HepG2 (cell line): ENCODE data around the gene ABI3BP. TPM values are rescaled to one million over a fixed set of nuclear protein-coding genes. Genes with fewer than 3 reads are reported as not detected.

Source experiments
- ATAC-seq: fragments of 200-7000 bp; cut with Tn5 transposase; 3 replicates; pipeline ENCODE4 v1.9.1; 2020; ENCODE audit warnings: mild to moderate bottlenecking, moderate library complexity
- BruUV-seq: library from RNA; stranded (reverse); fragments of 400-500 nt; replicated peaks from 2 replicates; lab custom pipeline; 2021; lab: Mats Ljungman, UMichigan
- CTCF ChIA-PET: fragments of 300-600 bp; formaldehyde crosslinking; extraction: SDS; loops from one replicate; lab custom pipeline; 2021; ENCODE audit warnings: low total read pairs, inconsistent platforms, low intra/inter-chr PET ratio; lab: Yijun Ruan, JAX
- POLR2A ChIA-PET: fragments of 350-600 bp; sonication (Branson Sonifier 250); formaldehyde crosslinking; loops from one replicate; lab custom pipeline; 2020; ENCODE audit warnings: antibody characterized with exemption, inconsistent platforms; lab: Yijun Ruan, JAX
- DNase-seq: peaks from one replicate; pipeline ENCODE4 v3.0.0-alpha.2; 2015; ENCODE audit warnings: low spot score
- FAIRE-seq: peaks from 3 replicates; lab custom pipeline; 2011; peaks lifted over from hg19 to GRCh38; lab: Jason Lieb, UNC
- H2AFZ ChIP-seq: one replicate; pipeline ENCODE4 v1.6.1; 2011; ENCODE audit warnings: low read length, inconsistent platforms
- H3K27ac ChIP-seq: fragments of 300-600 bp; 3 replicates; pipeline ENCODE4 v1.8.0; 2011; ENCODE audit warnings: mixed run types, mild to moderate bottlenecking, mixed read lengths, low read length, inconsistent platforms; ENCODE audit not compliant: insufficient read depth; ENCODE audit errors: extremely low read length
- H3K27me3 ChIP-seq, 2 experiments: fragments of 200-600 bp in 1 of 2; 2 replicates in 1 of 2; 3 replicates in 1 of 2; pipeline versions ENCODE4 v1.6.0 to v1.8.0; 2011; ENCODE audit warnings: low read length in 2 of 2, mild to moderate bottlenecking in 2 of 2, moderate library complexity in 2 of 2, inconsistent platforms in 1 of 2; ENCODE audit not compliant: insufficient read depth in 2 of 2, control insufficient read depth in 1 of 2
- H3K36me3 ChIP-seq, 2 experiments: fragments of 200-600 bp in 1 of 2; replicated peaks in 1 of 2; 2 replicates in 1 of 2; 3 replicates in 1 of 2; pipeline versions ENCODE4 v1.5.1 to v1.8.0; 2011; ENCODE audit warnings: low read length in 2 of 2, inconsistent platforms in 1 of 2; ENCODE audit not compliant: insufficient read depth in 2 of 2, control insufficient read depth in 1 of 2
- H3K4me1 ChIP-seq: 2 replicates; pipeline ENCODE4 v1.5.1; 2012; ENCODE audit warnings: low read length, inconsistent platforms; ENCODE audit not compliant: insufficient read depth
- H3K4me2 ChIP-seq: 2 replicates; pipeline ENCODE4 v1.6.0; 2011; ENCODE audit warnings: low read depth, low read length, inconsistent platforms
- H3K4me3 ChIP-seq, 3 experiments: fragments of 200-600 bp in 1 of 3; sonication (generic), shearing (Covaris generic) in 1 of 3; replicated peaks in 1 of 3; 2 replicates each; pipeline ENCODE4 v1.5.1; 2011 to 2016; ENCODE audit warnings: low read length in 3 of 3, inconsistent platforms in 2 of 3, low read depth in 2 of 3, mild to moderate bottlenecking in 2 of 3, control low read depth in 1 of 3, mixed read lengths in 1 of 3; ENCODE audit not compliant: insufficient read depth in 1 of 3
- H3K79me2 ChIP-seq: one replicate; pipeline ENCODE4 v1.6.1; 2011; ENCODE audit warnings: low read length, inconsistent platforms; ENCODE audit not compliant: insufficient read depth
- H3K9ac ChIP-seq: 2 replicates; pipeline ENCODE4 v1.6.0; 2011; ENCODE audit warnings: mild to moderate bottlenecking, low read depth, low read length, inconsistent platforms; ENCODE audit not compliant: insufficient read depth
- H3K9me3 ChIP-seq: 2 replicates; pipeline ENCODE4 v1.5.1; 2012; ENCODE audit warnings: mild to moderate bottlenecking, low read length
- H4K20me1 ChIP-seq: 2 replicates; pipeline ENCODE4 v1.6.0; 2011; ENCODE audit warnings: inconsistent platforms, mild to moderate bottlenecking, low read length, moderate library complexity; ENCODE audit not compliant: insufficient read depth
- CBX1 ChIP-seq: IDR thresholded peaks from one replicate; pipeline ENCODE4 v1.6.1; 2016; ENCODE audit warnings: antibody characterized with exemption, low read depth
- CREM ChIP-seq, 2 experiments: sonication (generic) in 1 of 2; formaldehyde crosslinking in 1 of 2; IDR thresholded peaks; 2 replicates each; pipeline versions ENCODE4 v1.4.0 to v1.6.1; 2016 to 2020; ENCODE audit warnings: antibody characterized with exemption in 1 of 2, mild to moderate bottlenecking in 1 of 2, missing genetic modification reagents in 1 of 2
- EEA1 ChIP-seq: sonication (generic); formaldehyde crosslinking; IDR thresholded peaks from 2 replicates; pipeline ENCODE4 v1.5.1; 2020; ENCODE audit warnings: mild to moderate bottlenecking, missing genetic modification reagents, borderline replicate concordance
- HOXA9 ChIP-seq: sonication (generic); formaldehyde crosslinking; IDR thresholded peaks from 2 replicates; pipeline ENCODE4 v1.8.1; 2022; ENCODE audit warnings: missing genetic modification reagents, mild to moderate bottlenecking, moderate library complexity, borderline replicate concordance
- KDM6A ChIP-seq: IDR thresholded peaks from 2 replicates; pipeline ENCODE4 v1.6.1; 2016; ENCODE audit warnings: low read depth
- KLF16 ChIP-seq, 2 experiments: sonication (generic) in 1 of 2; formaldehyde crosslinking in 1 of 2; IDR thresholded peaks; 2 replicates each; pipeline versions ENCODE4 v1.6.1 to v1.8.0; 2016 to 2023; ENCODE audit warnings: missing genetic modification reagents in 2 of 2, missing compliant biosample characterization in 1 of 2
- MED13 ChIP-seq: sonication (generic); formaldehyde crosslinking; IDR thresholded peaks from 2 replicates; pipeline ENCODE4 v1.5.0; 2020; ENCODE audit warnings: missing genetic modification reagents
- MYNN ChIP-seq: sonication (generic); formaldehyde crosslinking; IDR thresholded peaks from 2 replicates; pipeline ENCODE4 v1.4.0; 2020; ENCODE audit warnings: mild to moderate bottlenecking, low read depth, missing genetic modification reagents
- TAF15 ChIP-seq: fragments of 200-400 bp; formaldehyde crosslinking; IDR thresholded peaks from one replicate; pipeline ENCODE4 v1.6.1; 2018; ENCODE audit warnings: mild to moderate bottlenecking, low read depth, low read length; ENCODE audit not compliant: poor library complexity, severe bottlenecking
- U2AF2 ChIP-seq: fragments of 200-400 bp; formaldehyde crosslinking; IDR thresholded peaks from 2 replicates; pipeline ENCODE4 v1.6.1; 2017; ENCODE audit warnings: low read depth, mild to moderate bottlenecking, low read length
- ZBED4 ChIP-seq: sonication (generic); formaldehyde crosslinking; IDR thresholded peaks from 2 replicates; pipeline ENCODE4 v1.4.0; 2020; ENCODE audit warnings: missing genetic modification reagents, borderline replicate concordance
- ZBTB2 ChIP-seq: sonication (generic); formaldehyde crosslinking; IDR thresholded peaks from 2 replicates; pipeline ENCODE4 v1.8.0; 2022; ENCODE audit warnings: low read depth, missing genetic modification reagents
- ZMYM4 ChIP-seq: sonication (generic); formaldehyde crosslinking; IDR thresholded peaks from 2 replicates; pipeline ENCODE4 v1.8.1; 2023; ENCODE audit warnings: mild to moderate bottlenecking, missing genetic modification reagents
- ZNF264 ChIP-seq: sonication (generic); formaldehyde crosslinking; IDR thresholded peaks from 2 replicates; pipeline ENCODE4 v1.4.0; 2020; ENCODE audit warnings: missing genetic modification reagents
- ZNF329 ChIP-seq: sonication (generic); formaldehyde crosslinking; IDR thresholded peaks from 2 replicates; pipeline ENCODE4 v1.9.0; 2021; ENCODE audit warnings: low read depth, mild to moderate bottlenecking, missing genetic modification reagents
- ZNF460 ChIP-seq: sonication (generic); formaldehyde crosslinking; IDR thresholded peaks from 2 replicates; pipeline ENCODE4 v1.5.1; 2020; ENCODE audit warnings: missing genetic modification reagents, mild to moderate bottlenecking, borderline replicate concordance
- WGBS: methylation state at CpG from one replicate; pipeline ENCODE4 v1.1.6; 2017; ENCODE audit warnings: low lambda C conversion rate; 5-methylcytosine and 5-hydroxymethylcytosine counted together
- in situ Hi-C: cut with HindIII; loops from 2 replicates; pipeline ENCODE4 v1.10.0; 2017; ENCODE audit warnings: low pct_unique_long_range_greater_than_20kb; ENCODE audit not compliant: extremely low pct_ligation_motif_present
- intact Hi-C: fragments of 100-400 bp; cut with micrococcal nuclease; formaldehyde crosslinking; loops from one replicate; pipeline ENCODE4 v1.10.0; 2022; ENCODE audit not compliant: unreplicated experiment
- polyA plus RNA-seq, 8 experiments: library from polyadenylated mRNA; depleted of rRNA in 3 of 8; stranded (reverse) in 7 of 8; unstranded in 1 of 8; fragments of >200 nt; fragmentation: Illumina TruSeq in 4 of 8; extraction: Trizol in 4 of 8; gene quantifications; 2 replicates each; pipeline versions ENCODE4 v1.2.1 to v1.2.3, GENCODE V29; 2011 to 2016; ENCODE audit warnings: low read depth in 4 of 8, missing spikeins in 1 of 8, mixed read lengths in 1 of 8; ENCODE audit not compliant: insufficient read depth in 1 of 8
- total RNA-seq, 5 experiments: library from RNA; depleted of rRNA; stranded (reverse); fragments of >200 nt; fragmentation: Illumina TruSeq; extraction: Trizol; gene quantifications; 2 replicates each; pipeline ENCODE4 v1.2.3, GENCODE V29; 2016; ENCODE audit warnings: low read depth in 1 of 5
- TF ChIP-seq, protein P1 (sequence below): sonication (generic); formaldehyde crosslinking; IDR thresholded peaks from 2 replicates; pipeline ENCODE4 v1.4.0; 2020; ENCODE audit warnings: missing genetic modification reagents; ENCODE audit errors: not compliant biosample characterization

ABI3BP gene
- total and polyA plus RNA-seq, 2 of the 13 experiments (the other 11 are each of a cell fraction or from before 2014, with no cell fraction given), result not detected

DNA sequence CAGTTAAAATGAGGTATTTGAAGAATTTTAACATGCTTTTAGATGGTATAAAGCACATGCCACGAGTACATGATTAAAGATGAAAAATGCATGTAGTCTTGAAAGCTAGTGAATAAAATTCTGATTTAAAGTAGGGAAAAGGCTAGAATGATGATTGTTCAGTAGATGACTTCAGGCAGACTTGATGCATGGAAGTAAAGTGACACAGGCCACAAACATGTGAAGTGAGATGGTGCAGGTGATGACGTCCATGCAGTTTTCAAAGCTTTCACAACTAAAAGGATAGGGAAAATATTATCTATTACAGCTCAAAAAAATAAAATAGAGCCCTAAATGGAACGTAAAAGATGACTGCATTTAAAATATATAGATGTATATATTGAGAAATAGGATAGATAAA lies 143.1 kb downstream of the ABI3BP start (continued):
- TF ChIP-seq TAF15 (no peak), MYNN (CRISPR knock-in tag) (no peak), ZMYM4 (CRISPR knock-in tag) (no peak), ZNF460 (CRISPR knock-in tag) (no peak), MED13 (no peak), ZNF264 (CRISPR knock-in tag) (no peak), KLF16 (CRISPR knock-in tag; IDR thresholded peaks at IDR 0.05) (no peak)

DNA sequence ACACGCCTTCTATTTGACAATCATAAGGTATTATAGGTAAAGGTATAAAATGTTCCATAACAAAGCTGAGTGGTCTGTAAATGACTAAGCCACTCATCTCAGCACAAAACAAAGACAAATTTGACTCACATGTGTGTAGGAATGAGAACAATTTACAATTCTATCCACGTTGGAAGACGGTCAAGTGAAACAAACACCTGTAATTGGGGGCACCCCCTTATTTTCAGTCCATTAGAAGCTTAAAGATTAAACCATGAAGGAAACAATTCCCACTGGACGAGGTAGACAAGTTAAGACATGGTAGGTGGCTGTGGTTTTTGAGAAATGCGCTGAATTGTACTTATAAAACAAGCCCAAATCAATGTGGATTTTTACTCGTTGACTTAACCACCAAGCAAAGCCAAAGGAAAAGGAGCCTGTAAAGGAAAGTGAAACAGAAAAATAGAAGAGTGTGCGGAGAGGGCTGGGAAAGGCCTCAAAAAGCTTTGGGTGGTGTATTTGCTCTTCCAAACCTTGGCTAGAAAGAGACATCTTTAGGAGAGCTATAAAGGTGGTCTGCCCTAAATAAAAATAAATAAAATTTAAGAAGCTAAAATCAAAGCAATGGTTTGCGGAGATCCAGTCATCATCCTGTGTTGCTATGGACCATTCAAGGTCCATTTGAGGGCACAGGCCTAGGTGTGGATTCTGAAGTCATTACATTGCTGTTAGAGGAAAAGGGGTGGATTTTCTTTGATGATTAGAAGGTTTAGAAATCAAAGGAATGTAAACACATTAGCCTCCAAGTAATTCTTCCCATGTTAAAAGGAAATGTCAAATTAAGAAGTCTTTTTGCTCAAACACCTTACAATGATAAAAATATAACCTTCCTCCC lies 148.9 kb downstream of the ABI3BP start:
- H4K20me1 ChIP-seq, result no peaks in the 10 kb centered on the region
- ATAC-seq (no peak), FAIRE-seq (no peak), DNase-seq (no peak)
- no TSS peak for BruUV-seq
- H3K79me2 ChIP-seq, result no peaks in the 10 kb centered on the region
- H3K4me3 ChIP-seq, result no peak overlapping the region
- H3K9ac ChIP-seq, result no peak overlapping the region
- no peaks in the 10 kb centered on the region for H3K36me3 ChIP-seq
- CTCF ChIA-PET, result no interaction called here
- in situ Hi-C loops, result no loop called here
- H3K4me1 ChIP-seq, result no peaks in the 10 kb centered on the region
- WGBS, result 26% methylated on average over 8 of the region's 8 CpGs
- intact Hi-C loops, result no loop called here
- no peaks in the 10 kb centered on the region for H3K9me3 ChIP-seq
- POLR2A ChIA-PET, result no interaction called here
- no peak overlapping the region for H3K27ac ChIP-seq
- H2AFZ ChIP-seq, result no peak overlapping the region
- H3K4me2 ChIP-seq, result no peak overlapping the region
- H3K27me3 ChIP-seq, result peaks cover 0 to 8% of the 10 kb centered on the region in 2 experiments; a peak in 3 of 5 replicates
- TF ChIP-seq HOXA9, result no peak
- no peak for TF ChIP-seq U2AF2
- no peak for TF ChIP-seq CBX1
- TF ChIP-seq EEA1 (CRISPR knock-in tag), result no peak
- TF ChIP-seq KDM6A, result no peak
- TF ChIP-seq ZBED4, result no peak
- no peak for TF ChIP-seq ZNF329 (CRISPR knock-in tag)
- TF ChIP-seq, protein P1, sequence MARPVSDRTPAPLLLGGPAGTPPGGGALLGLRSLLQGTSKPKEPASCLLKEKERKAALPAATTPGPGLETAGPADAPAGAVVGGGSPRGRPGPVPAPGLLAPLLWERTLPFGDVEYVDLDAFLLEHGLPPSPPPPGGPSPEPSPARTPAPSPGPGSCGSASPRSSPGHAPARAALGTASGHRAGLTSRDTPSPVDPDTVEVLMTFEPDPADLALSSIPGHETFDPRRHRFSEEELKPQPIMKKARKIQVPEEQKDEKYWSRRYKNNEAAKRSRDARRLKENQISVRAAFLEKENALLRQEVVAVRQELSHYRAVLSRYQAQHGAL (CRISPR knock-in tag), result no peak
- TF ChIP-seq ZBTB2, result no peak
- no peak for TF ChIP-seq CREM (IDR thresholded peaks at IDR 0.05)
- TF ChIP-seq CREM (CRISPR knock-in tag; IDR thresholded peaks at IDR 0.05), result no peak
